ENCODE results near the gene FABP7. TPM values are rescaled to one million over a fixed set of nuclear protein-coding genes. Genes with fewer than 3 reads are reported as not detected.

The FABP7 gene
- total and polyA plus RNA-seq, 7 experiments from 2014 or later = not detected

DNA sequence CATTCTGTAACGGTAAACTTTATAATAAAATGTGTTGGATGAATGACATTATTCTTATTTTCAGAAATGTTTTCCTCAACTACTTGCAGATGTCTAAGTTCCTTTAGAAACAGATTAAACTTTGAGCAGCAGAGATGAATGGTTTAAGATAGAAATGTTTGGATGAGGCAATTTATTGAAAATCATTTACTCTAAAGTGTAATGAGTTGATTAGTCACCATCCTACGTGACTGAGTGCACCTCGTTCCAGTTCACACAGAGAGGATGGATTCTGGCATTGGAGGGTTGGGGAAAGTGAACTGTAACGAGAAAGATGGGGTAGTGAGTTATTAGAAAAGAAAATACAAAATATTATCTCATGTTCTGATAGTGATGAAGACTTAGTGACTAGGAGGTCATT, 38.2 kb downstream of the FABP7 start:
- H3K27ac ChIP-seq (ENCODE audit: low read depth, low read length) = no peak overlapping the region
- H3K27me3 ChIP-seq (ENCODE audit: control insufficient read depth in 2 of 2, insufficient read depth in 2 of 2, low read length in 2 of 2) = no peaks in the 10 kb centered on the region
- DNase-seq (no peak), ATAC-seq (no peak)
- H3K9me3 Mint-ChIP-seq = no peaks in the 10 kb centered on the region
- no peaks in the 10 kb centered on the region for H3K4me1 ChIP-seq (ENCODE audit: control insufficient read depth in 2 of 2, insufficient read depth in 2 of 2, low read length in 2 of 2)
- no peaks in the 10 kb centered on the region for H3K36me3 ChIP-seq (ENCODE audit: control insufficient read depth in 2 of 3, insufficient read depth in 3 of 3, low read length in 3 of 3)
- peaks cover 0 to 19% (median 6%) of the 10 kb centered on the region in 5 donors for H3K27me3 Mint-ChIP-seq
- no peak overlapping the region for H3K4me3 Mint-ChIP-seq
- no peak overlapping the region for H3K27ac Mint-ChIP-seq
- no peak overlapping the region for H3K4me3 ChIP-seq (ENCODE audit: low read length)
- no peaks in the 10 kb centered on the region for H3K36me3 Mint-ChIP-seq
- intact Hi-C loops (cut with micrococcal nuclease) = no loop called here
- H3K9me3 ChIP-seq (ENCODE audit: control insufficient read depth in 2 of 3, low read length in 3 of 3) = no peaks in the 10 kb centered on the region
- ChIA-PET POLR2A (no interaction called here), CTCF (no interaction called here)
- H3K4me1 Mint-ChIP-seq = peaks cover 0 to 2% (median 0%) of the 10 kb centered on the region in 7 donors

DNA sequence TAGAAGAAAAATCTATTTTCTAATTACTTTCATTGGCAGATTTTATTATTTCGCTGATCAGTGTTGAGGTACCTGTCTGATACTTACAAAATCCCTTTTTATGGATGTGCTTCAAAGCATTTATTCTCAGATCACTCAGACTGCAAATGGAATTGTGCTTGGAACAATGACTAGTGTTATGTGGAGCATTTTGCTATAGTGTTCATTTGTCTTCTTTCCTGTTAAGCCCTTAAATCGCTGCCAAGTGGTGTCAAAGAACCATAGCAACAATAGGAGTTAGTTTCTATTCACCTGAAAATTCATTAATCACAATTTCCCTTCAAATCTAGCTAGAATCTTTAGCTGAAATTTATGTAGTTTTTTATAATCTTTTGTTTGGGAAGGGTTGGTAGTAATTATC, 39.4 kb downstream of the FABP7 start:
- ATAC-seq (no peak), DNase-seq (no peak)
- Histone ChIP-seq H3K27ac (ENCODE audit: low read depth, low read length) (no peak overlapping the region), H3K4me1 (ENCODE audit: control insufficient read depth in 2 of 2, insufficient read depth in 2 of 2, low read length in 2 of 2) (no peaks in the 10 kb centered on the region), H3K27me3 (ENCODE audit: control insufficient read depth in 2 of 2, insufficient read depth in 2 of 2, low read length in 2 of 2) (no peaks in the 10 kb centered on the region), H3K4me3 (ENCODE audit: low read length) (no peak overlapping the region), H3K36me3 (ENCODE audit: control insufficient read depth in 2 of 3, insufficient read depth in 3 of 3, low read length in 3 of 3) (no peaks in the 10 kb centered on the region), H3K9me3 (ENCODE audit: control insufficient read depth in 2 of 3, low read length in 3 of 3) (no peaks in the 10 kb centered on the region)
- CTCF ChIA-PET = no interaction called here
- Mint-ChIP-seq H3K27me3 (peaks cover 0 to 19% (median 6%) of the 10 kb centered on the region in 5 donors), H3K4me1 (peaks cover 0 to 2% (median 0%) of the 10 kb centered on the region in 7 donors), H3K36me3 (no peaks in the 10 kb centered on the region), H3K9me3 (no peaks in the 10 kb centered on the region), H3K27ac (no peak overlapping the region), H3K4me3 (no peak overlapping the region)
- intact Hi-C loops (cut with micrococcal nuclease) = no loop called here
- POLR2A ChIA-PET = no interaction called here

DNA sequence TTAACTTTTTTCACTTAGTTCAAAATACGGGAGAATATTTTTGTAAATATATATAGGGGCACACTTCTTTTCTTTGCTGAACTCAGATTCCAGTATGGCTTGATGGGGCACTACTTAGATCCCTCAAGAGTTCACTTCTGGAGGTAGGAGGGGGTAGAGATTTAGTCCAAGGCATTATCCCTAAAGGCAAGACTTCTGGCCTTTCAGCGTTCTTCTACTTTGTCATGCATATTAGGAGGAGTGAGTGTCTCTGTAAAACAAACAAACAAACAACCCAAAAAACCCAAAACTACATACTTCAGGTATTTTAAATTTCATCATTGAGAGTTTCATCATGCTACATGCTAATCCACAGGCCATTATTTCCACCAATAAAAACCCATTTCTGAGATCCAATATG, 41.6 kb downstream of the FABP7 start:
- no peaks in the 10 kb centered on the region for H3K36me3 ChIP-seq (ENCODE audit: control insufficient read depth in 2 of 3, insufficient read depth in 3 of 3, low read length in 3 of 3)
- no peaks in the 10 kb centered on the region for H3K9me3 ChIP-seq (ENCODE audit: control insufficient read depth in 2 of 3, low read length in 3 of 3)
- Mint-ChIP-seq H3K36me3 (no peaks in the 10 kb centered on the region), H3K9me3 (no peaks in the 10 kb centered on the region), H3K27ac (no peak overlapping the region), H3K4me1 (peaks cover 0 to 2% (median 0%) of the 10 kb centered on the region in 7 donors), H3K4me3 (no peak overlapping the region), H3K27me3 (peaks cover 0 to 24% (median 9%) of the 10 kb centered on the region in 5 donors)
- intact Hi-C loops (cut with micrococcal nuclease) = no loop called here
- no peaks in the 10 kb centered on the region for H3K27me3 ChIP-seq (ENCODE audit: control insufficient read depth in 2 of 2, insufficient read depth in 2 of 2, low read length in 2 of 2)
- POLR2A ChIA-PET = no interaction called here
- CTCF ChIA-PET = no interaction called here
- DNase-seq (no peak), ATAC-seq (no peak)
- no peak overlapping the region for H3K27ac ChIP-seq (ENCODE audit: low read depth, low read length)
- no peak overlapping the region for H3K4me3 ChIP-seq (ENCODE audit: low read length)
- no peaks in the 10 kb centered on the region for H3K4me1 ChIP-seq (ENCODE audit: control insufficient read depth in 2 of 2, insufficient read depth in 2 of 2, low read length in 2 of 2)

DNA sequence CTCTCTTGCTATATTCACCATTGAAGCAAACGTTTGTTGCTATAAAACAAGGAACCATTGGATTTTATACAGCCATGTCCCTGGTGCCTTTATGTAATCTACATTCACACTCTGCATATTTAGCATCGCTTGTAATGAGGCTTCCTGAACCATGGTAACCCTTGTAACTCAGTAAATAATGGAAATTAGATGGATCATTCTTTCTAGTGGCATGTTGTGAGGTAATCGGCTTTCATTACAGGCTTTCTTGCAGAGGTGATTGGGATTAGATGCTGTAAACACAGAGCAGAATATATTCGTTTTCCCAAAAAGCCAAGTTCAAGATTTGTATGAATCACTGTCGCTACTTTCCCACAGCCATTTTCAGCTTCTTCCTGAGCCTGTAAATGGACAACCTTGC, 45.6 kb downstream of the FABP7 start:
- Histone ChIP-seq H3K27ac (ENCODE audit: low read depth, low read length) (no peak overlapping the region), H3K27me3 (ENCODE audit: control insufficient read depth in 2 of 2, insufficient read depth in 2 of 2, low read length in 2 of 2) (no peaks in the 10 kb centered on the region), H3K36me3 (ENCODE audit: control insufficient read depth in 2 of 3, insufficient read depth in 3 of 3, low read length in 3 of 3) (no peaks in the 10 kb centered on the region), H3K4me1 (ENCODE audit: control insufficient read depth in 2 of 2, insufficient read depth in 2 of 2, low read length in 2 of 2) (no peaks in the 10 kb centered on the region), H3K4me3 (ENCODE audit: low read length) (no peak overlapping the region), H3K9me3 (ENCODE audit: control insufficient read depth in 2 of 3, low read length in 3 of 3) (no peaks in the 10 kb centered on the region)
- Mint-ChIP-seq H3K4me1 (no peaks in the 10 kb centered on the region), H3K27me3 (peaks cover 5 to 18% (median 12%) of the 10 kb centered on the region in 5 donors), H3K36me3 (no peaks in the 10 kb centered on the region), H3K4me3 (no peak overlapping the region), H3K27ac (no peak overlapping the region), H3K9me3 (no peaks in the 10 kb centered on the region)
- DNase-seq (no peak), ATAC-seq (no peak)
- ChIA-PET POLR2A (no interaction called here), CTCF (interaction anchor here (0.6 kb wide), 1 partner anchor 16 kb away, joined by 7 read pairs; no protein-coding TSS in a partner anchor)
- intact Hi-C loops (cut with micrococcal nuclease) = no loop called here

DNA sequence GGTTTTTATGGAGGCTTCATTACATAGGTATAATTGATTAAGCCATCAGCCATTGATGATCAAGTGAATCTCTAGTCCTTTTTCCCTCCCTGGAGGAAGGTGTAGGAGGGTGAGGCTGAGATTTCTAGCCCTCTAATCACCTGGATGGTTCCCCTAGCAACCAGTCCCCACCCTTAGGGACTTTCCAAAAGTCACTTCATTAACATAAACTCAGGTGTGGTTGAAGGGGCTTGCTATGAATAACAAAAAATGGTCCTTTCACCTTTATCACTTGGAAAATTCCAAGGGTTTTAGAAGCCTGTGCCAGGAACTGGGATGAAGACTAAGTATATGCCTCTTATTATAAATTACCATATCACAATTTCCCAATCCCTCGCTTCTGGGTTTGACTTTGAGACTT, 49.9 kb downstream of the FABP7 start:
- H3K36me3 ChIP-seq (ENCODE audit: control insufficient read depth in 2 of 3, insufficient read depth in 3 of 3, low read length in 3 of 3) = no peaks in the 10 kb centered on the region
- ChIA-PET POLR2A (no interaction called here), CTCF (no interaction called here)
- intact Hi-C loops (cut with micrococcal nuclease) = no loop called here
- H3K4me3 ChIP-seq (ENCODE audit: low read length) = no peak overlapping the region
- H3K4me3 Mint-ChIP-seq = no peak overlapping the region
- no peaks in the 10 kb centered on the region for H3K9me3 ChIP-seq (ENCODE audit: control insufficient read depth in 2 of 3, low read length in 3 of 3)
- peaks cover 8 to 25% (median 14%) of the 10 kb centered on the region in 5 donors for H3K27me3 Mint-ChIP-seq
- H3K9me3 Mint-ChIP-seq = no peaks in the 10 kb centered on the region
- ATAC-seq = no peak
- no peak for DNase-seq
- H3K27me3 ChIP-seq (ENCODE audit: control insufficient read depth in 2 of 2, insufficient read depth in 2 of 2, low read length in 2 of 2) = no peaks in the 10 kb centered on the region
- no peaks in the 10 kb centered on the region for H3K36me3 Mint-ChIP-seq
- peaks cover 0 to 1% (median 0%) of the 10 kb centered on the region in 7 donors for H3K4me1 Mint-ChIP-seq
- no peak overlapping the region for H3K27ac ChIP-seq (ENCODE audit: low read depth, low read length)
- no peaks in the 10 kb centered on the region for H3K4me1 ChIP-seq (ENCODE audit: control insufficient read depth in 2 of 2, insufficient read depth in 2 of 2, low read length in 2 of 2)
- H3K27ac Mint-ChIP-seq = no peak overlapping the region

DNA sequence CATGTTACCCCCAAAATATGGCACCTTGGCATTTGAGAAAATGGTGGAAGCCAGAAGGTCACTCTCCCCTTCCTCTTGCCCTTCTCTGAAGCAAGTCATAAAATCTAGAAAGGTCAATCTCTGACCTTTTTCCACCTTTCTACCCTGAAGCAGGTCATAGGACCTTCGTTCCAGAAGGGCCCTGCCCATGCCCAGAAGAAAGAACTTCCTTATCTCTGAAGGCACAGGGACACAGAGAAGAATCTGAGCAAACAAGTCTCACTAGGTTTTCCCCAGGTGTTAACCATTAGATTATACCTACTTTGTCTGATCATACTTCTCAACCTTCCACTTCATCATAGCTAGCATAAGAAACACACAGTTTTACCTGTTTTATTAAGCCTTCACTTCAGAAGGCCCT, 52.0 kb downstream of the FABP7 start:
- H3K27me3 ChIP-seq (ENCODE audit: control insufficient read depth in 2 of 2, insufficient read depth in 2 of 2, low read length in 2 of 2) = no peaks in the 10 kb centered on the region
- no peaks in the 10 kb centered on the region for H3K9me3 ChIP-seq (ENCODE audit: control insufficient read depth in 2 of 3, low read length in 3 of 3)
- intact Hi-C loops (cut with micrococcal nuclease) = loop anchor here in 1 of 2 donors (10.0 kb wide), 1 partner anchor 1397 kb away; the partner anchor contains the start of gene GJA1
- no peak overlapping the region for H3K27ac Mint-ChIP-seq
- CTCF ChIA-PET = interaction anchor here (0.7 kb wide), 1 partner anchor 8 kb away, joined by 4 read pairs; no protein-coding TSS in a partner anchor
- peaks cover 7 to 29% (median 17%) of the 10 kb centered on the region in 5 donors for H3K27me3 Mint-ChIP-seq
- H3K36me3 ChIP-seq (ENCODE audit: control insufficient read depth in 2 of 3, insufficient read depth in 3 of 3, low read length in 3 of 3) = no peaks in the 10 kb centered on the region
- H3K4me3 ChIP-seq (ENCODE audit: low read length) = no peak overlapping the region
- DNase-seq (no peak), ATAC-seq (no peak)
- no peak overlapping the region for H3K27ac ChIP-seq (ENCODE audit: low read depth, low read length)
- POLR2A ChIA-PET = no interaction called here
- H3K36me3 Mint-ChIP-seq = no peaks in the 10 kb centered on the region
- peaks cover 0 to 1% (median 0%) of the 10 kb centered on the region in 7 donors for H3K4me1 Mint-ChIP-seq
- H3K4me3 Mint-ChIP-seq = no peak overlapping the region
- no peaks in the 10 kb centered on the region for H3K4me1 ChIP-seq (ENCODE audit: control insufficient read depth in 2 of 2, insufficient read depth in 2 of 2, low read length in 2 of 2)
- no peaks in the 10 kb centered on the region for H3K9me3 Mint-ChIP-seq

DNA sequence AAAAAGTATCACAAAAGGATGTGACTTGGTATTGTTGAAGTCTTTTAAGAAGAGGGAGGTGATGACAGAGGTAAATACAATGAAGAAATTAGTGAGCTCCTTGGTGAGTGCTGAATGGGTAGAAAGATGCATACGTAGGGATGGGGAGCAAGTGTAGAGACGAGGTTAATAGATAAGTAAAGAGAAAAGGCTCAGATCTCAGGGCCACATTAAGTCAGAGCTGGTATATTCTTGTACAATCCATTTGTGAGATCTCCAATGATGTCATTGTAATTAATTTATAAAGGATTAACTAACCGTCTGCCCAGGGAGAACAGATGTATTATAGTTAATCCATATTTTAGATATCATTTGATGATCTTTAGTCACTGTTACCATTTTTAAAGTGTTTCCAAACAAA, 52.9 kb downstream of the FABP7 start:
- Histone ChIP-seq H3K36me3 (ENCODE audit: control insufficient read depth in 2 of 3, insufficient read depth in 3 of 3, low read length in 3 of 3) (no peaks in the 10 kb centered on the region), H3K27me3 (ENCODE audit: control insufficient read depth in 2 of 2, insufficient read depth in 2 of 2, low read length in 2 of 2) (no peaks in the 10 kb centered on the region), H3K9me3 (ENCODE audit: control insufficient read depth in 2 of 3, low read length in 3 of 3) (no peaks in the 10 kb centered on the region), H3K27ac (ENCODE audit: low read depth, low read length) (no peak overlapping the region), H3K4me3 (ENCODE audit: low read length) (no peak overlapping the region), H3K4me1 (ENCODE audit: control insufficient read depth in 2 of 2, insufficient read depth in 2 of 2, low read length in 2 of 2) (no peaks in the 10 kb centered on the region)
- ATAC-seq = no peak
- ChIA-PET POLR2A (no interaction called here), CTCF (no interaction called here)
- H3K27ac Mint-ChIP-seq = no peak overlapping the region
- H3K9me3 Mint-ChIP-seq = no peaks in the 10 kb centered on the region
- H3K4me1 Mint-ChIP-seq = peaks cover 0 to 1% (median 0%) of the 10 kb centered on the region in 7 donors
- intact Hi-C loops (cut with micrococcal nuclease) = loop anchor here in 1 of 2 donors (10.0 kb wide), 1 partner anchor 1398 kb away; the partner anchor contains the start of gene GJA1
- H3K27me3 Mint-ChIP-seq = peaks cover 7 to 28% (median 18%) of the 10 kb centered on the region in 5 donors
- H3K36me3 Mint-ChIP-seq = no peaks in the 10 kb centered on the region
- H3K4me3 Mint-ChIP-seq = no peak overlapping the region
- no peak for DNase-seq
